Measurements from ENCODE around the gene ACOX1. TPM values are rescaled to one million over a fixed set of nuclear protein-coding genes. Genes with fewer than 3 reads are reported as not detected.

Gene ACOX1
- total and polyA plus RNA-seq, 8 donors, result 25.6 to 81.0 (median 31.9) TPM

DNA sequence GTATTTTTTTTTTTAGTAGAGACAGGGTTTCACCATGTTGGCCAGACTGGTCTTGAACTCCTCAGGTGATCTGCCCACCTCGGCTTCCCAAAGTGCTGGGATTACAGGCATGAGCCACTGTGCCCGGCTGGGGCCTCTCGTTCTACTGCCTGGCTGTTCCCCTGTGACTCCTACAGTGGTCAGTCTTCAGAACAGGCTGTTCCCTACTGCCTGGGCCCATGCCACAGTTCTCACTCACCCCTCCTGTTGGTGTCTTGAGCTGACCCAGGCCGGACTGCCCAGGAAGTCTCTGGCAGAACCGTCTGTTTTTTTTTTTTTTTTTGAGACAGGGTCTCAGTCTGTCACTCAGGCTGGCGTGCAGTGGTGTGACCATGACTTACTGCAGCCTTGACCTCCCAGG is 24.9 kb upstream of the ACOX1 start:
- no peak for TF ChIP-seq CTCF (IDR thresholded peaks at IDR 0.05)
- intact Hi-C loops (cut with DNase I), result loop anchor here in 1 of 2 donors (5.0 kb wide), 1 partner anchor 97 kb away; no protein-coding TSS in a partner anchor
- no peaks in the 10 kb centered on the region for H3K9me3 ChIP-seq
- DNase-seq (no peak), ATAC-seq (no peak)
- peaks cover 0 to 4% of the 10 kb centered on the region in 2 donors for H3K4me1 ChIP-seq
- no peaks in the 10 kb centered on the region for H3K27me3 ChIP-seq
- no peak overlapping the region for H3K27ac ChIP-seq
- H3K4me3 ChIP-seq, result no peak overlapping the region
- peaks cover 0 to 61% of the 10 kb centered on the region in 2 donors for H3K36me3 ChIP-seq

GRCh38 chr17:76002100-76002499 is 23.1 kb upstream of the ACOX1 start:
- Histone ChIP-seq H3K4me3 (no peak overlapping the region), H3K4me1 (peaks cover 3 to 19% of the 10 kb centered on the region in 2 donors), H3K9me3 (no peaks in the 10 kb centered on the region), H3K27me3 (no peaks in the 10 kb centered on the region), H3K36me3 (peaks cover 0 to 49% of the 10 kb centered on the region in 2 donors), H3K27ac (no peak overlapping the region)
- DNase-seq (no peak), ATAC-seq (no peak)
- TF ChIP-seq CTCF (IDR thresholded peaks at IDR 0.05), result no peak
- intact Hi-C loops (cut with DNase I), result loop anchor here in 1 of 2 donors (5.0 kb wide), 1 partner anchor 95 kb away; no protein-coding TSS in a partner anchor

DNA sequence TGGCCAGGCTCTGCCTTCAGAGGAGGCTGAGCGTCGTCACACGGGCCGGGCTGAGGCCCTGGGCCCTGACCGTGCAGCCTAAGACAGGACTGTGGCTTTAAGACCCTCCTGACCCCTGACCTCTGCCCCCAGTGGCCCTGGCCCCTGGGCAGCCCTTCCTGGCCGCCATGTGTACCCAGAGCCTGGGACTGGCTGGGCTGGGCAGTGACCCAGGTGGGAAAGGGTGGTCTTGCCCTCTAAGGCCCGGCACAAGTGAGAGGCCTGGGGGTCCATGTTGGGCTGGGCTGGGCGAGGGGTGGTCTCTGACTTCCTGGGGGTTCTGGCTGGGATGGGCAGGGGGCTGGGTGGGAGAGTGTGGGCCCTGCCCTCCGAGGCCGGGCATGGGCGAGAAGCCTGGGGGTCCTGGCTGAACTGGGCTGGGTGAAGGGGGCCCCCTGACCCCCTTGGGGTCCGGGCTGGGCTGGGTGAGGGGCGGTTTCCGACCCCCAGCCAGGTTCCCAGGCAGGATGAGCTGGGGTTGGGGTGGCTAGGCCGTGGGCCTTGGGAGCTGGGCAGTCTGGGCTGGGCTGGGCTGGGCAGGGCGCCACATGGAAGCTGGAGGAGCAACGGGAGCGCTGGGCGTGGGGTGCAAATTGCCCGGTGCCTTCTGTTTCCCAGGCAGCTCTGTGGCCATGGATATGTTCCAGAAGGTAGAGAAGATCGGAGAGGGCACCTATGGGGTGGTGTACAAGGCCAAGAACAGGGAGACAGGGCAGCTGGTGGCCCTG is 22.0 kb upstream of the ACOX1 start, which contains the start of gene CDK3:
CDK3 (plus strand) TSS at position 101 of the 767 bp plus-strand sequence; CDS start at position 672, 571 bp downstream.
- TF ChIP-seq CTCF (IDR thresholded peaks at IDR 0.05), result peak in 1 of 2 donors; percentile 13
- intact Hi-C loops (cut with DNase I), result loop anchor here in 1 of 2 donors (5.0 kb wide), 1 partner anchor 94 kb away; no protein-coding TSS in a partner anchor
- Histone ChIP-seq H3K9me3 (no peaks in the 10 kb centered on the region), H3K36me3 (peaks cover 0 to 43% of the 10 kb centered on the region in 2 donors), H3K4me3 (no peak within 1 kb of the TSS), H3K4me1 (peaks cover 9 to 28% of the 10 kb centered on the region in 2 donors), H3K27me3 (no peaks in the 10 kb centered on the region), H3K27ac (no peak within 1 kb of the TSS)
- DNase-seq (no peak), ATAC-seq (no peak)

- H3K27me3 ChIP-seq, result no peaks in the 10 kb centered on the region
- H3K36me3 ChIP-seq, result peaks cover 0 to 45% of the 10 kb centered on the region in 2 donors
- H3K4me1 ChIP-seq, result peaks cover 9 to 25% of the 10 kb centered on the region in 2 donors
- DNase-seq (peak in 1 of 4 donors; percentile 89), ATAC-seq (peak; percentile 51)
- intact Hi-C loops (cut with DNase I), result loop anchor here in 1 of 2 donors (5.0 kb wide), 1 partner anchor 93 kb away; no protein-coding TSS in a partner anchor
- TF ChIP-seq CTCF (IDR thresholded peaks at IDR 0.05), result peak; percentile 35 to 68
- H3K27ac ChIP-seq, result no peak overlapping the region
- no peaks in the 10 kb centered on the region for H3K9me3 ChIP-seq
- no peak overlapping the region for H3K4me3 ChIP-seq
These were observed 21.2 kb upstream of the ACOX1 start for GRCh38 chr17:76000016-76000754.

Measured in left lung (tissue), 10 donors.